Measurements from ENCODE around the gene AFAP1L2.
"Not testable (repeated sequence)": the region's sequence is repeated elsewhere in the genome, so short reads cannot be mapped to it uniquely, and the experiment has no call there.

Gene AFAP1L2

GRCh38 chr10:114356751-114357514, 47.4 kb downstream of the AFAP1L2 start:
- no peak for TF ChIP-seq CTCF (IDR thresholded peaks at IDR 0.05; ENCODE audit: control insufficient read depth, extremely low read depth, insufficient read depth)
- no peak overlapping the region for H3K4me3 ChIP-seq (ENCODE audit: low read depth, low read length)
- no peak for DNase-seq (ENCODE audit: low read depth)

GRCh38 chr10:114356126-114356525, 48.2 kb downstream of the AFAP1L2 start:
- no peak for DNase-seq (ENCODE audit: low read depth)
- no peak overlapping the region for H3K4me3 ChIP-seq (ENCODE audit: low read depth, low read length)
- TF ChIP-seq CTCF (IDR thresholded peaks at IDR 0.05; ENCODE audit: control insufficient read depth, extremely low read depth, insufficient read depth), result no peak

- no peak for DNase-seq (ENCODE audit: low read depth)
- no peak overlapping the region for H3K4me3 ChIP-seq (ENCODE audit: low read depth, low read length)
Observed at GRCh38 chr10:114353383-114353782, 50.9 kb downstream of the AFAP1L2 start.

GRCh38 chr10:114352653-114353298, 51.5 kb downstream of the AFAP1L2 start:
- no peak for TF ChIP-seq CTCF (IDR thresholded peaks at IDR 0.05; ENCODE audit: control insufficient read depth, extremely low read depth, insufficient read depth)
- no peak for DNase-seq (ENCODE audit: low read depth)

More at GRCh38 chr10:114353383-114353782, 50.9 kb downstream of the AFAP1L2 start:
- no peak for TF ChIP-seq CTCF (IDR thresholded peaks at IDR 0.05; ENCODE audit: control insufficient read depth, extremely low read depth, insufficient read depth)

GRCh38 chr10:114350751-114351150, 53.6 kb downstream of the AFAP1L2 start:
- no peak overlapping the region for H3K4me3 ChIP-seq (ENCODE audit: low read depth, low read length)
- DNase-seq (ENCODE audit: low read depth), result no peak
- no peak for TF ChIP-seq CTCF (IDR thresholded peaks at IDR 0.05; ENCODE audit: control insufficient read depth, extremely low read depth, insufficient read depth)

More at GRCh38 chr10:114352653-114353298, 51.5 kb downstream of the AFAP1L2 start:
- no peak overlapping the region for H3K4me3 ChIP-seq (ENCODE audit: low read depth, low read length)

- no peak for TF ChIP-seq CTCF (IDR thresholded peaks at IDR 0.05; ENCODE audit: control insufficient read depth, extremely low read depth, insufficient read depth)
- no peak for DNase-seq (ENCODE audit: low read depth)
- H3K4me3 ChIP-seq (ENCODE audit: low read depth, low read length), result no peak overlapping the region
Observed at GRCh38 chr10:114349522-114350215, 54.6 kb downstream of the AFAP1L2 start.

GRCh38 chr10:114349071-114349470, 55.2 kb downstream of the AFAP1L2 start:
- DNase-seq (ENCODE audit: low read depth); H3K4me3 ChIP-seq (ENCODE audit: low read depth, low read length): not testable (repeated sequence)
